Epidermal melanocyte (primary cell): Measurements from ENCODE around the gene APOL6.
A peak's percentile ranks its signal among the peaks of the same experiment; 100 is the strongest.
"Not testable (repeated sequence)": the region's sequence is repeated elsewhere in the genome, so short reads cannot be mapped to it uniquely, and the experiment has no call there.

Experiments used
- DNase-seq: peaks from one replicate; pipeline ENCODE4 v3.0.0; 2011; ENCODE audit warnings: low spot score; ENCODE audit not compliant: insufficient read length

The APOL6 gene

GRCh38 chr22:35617137-35617755, 31.0 kb upstream of the APOL6 start, which contains the start of gene MB:
Gene MB, minus strand, starts transcription at chr22:35617329. Its CDS starts 72 bp downstream, at chr22:35617257.
- no peak for DNase-seq

- DNase-seq, result no peak
Observed at GRCh38 chr22:35618427-35619223, 29.6 kb upstream of the APOL6 start.

GRCh38 chr22:35619336-35620094, 28.7 kb upstream of the APOL6 start:
- no peak for DNase-seq

- no peak for DNase-seq
Observed at GRCh38 chr22:35620624-35621251, 27.5 kb upstream of the APOL6 start.

GRCh38 chr22:35621451-35621850, 26.8 kb upstream of the APOL6 start:
- DNase-seq, result no peak

GRCh38 chr22:35622191-35622913, 25.9 kb upstream of the APOL6 start:
- DNase-seq, result no peak

GRCh38 chr22:35623885-35624284, 24.4 kb upstream of the APOL6 start:
- DNase-seq, result not testable (repeated sequence)

GRCh38 chr22:35624547-35624946, 23.7 kb upstream of the APOL6 start:
- no peak for DNase-seq

GRCh38 chr22:35625763-35626432, 22.3 kb upstream of the APOL6 start:
- DNase-seq, result no peak

- DNase-seq, result peak; percentile 59
Observed at GRCh38 chr22:35627267-35628041, 20.8 kb upstream of the APOL6 start.

- DNase-seq, result no peak
Observed at GRCh38 chr22:35628732-35629131, 19.5 kb upstream of the APOL6 start.

GRCh38 chr22:35629406-35630216, 18.6 kb upstream of the APOL6 start:
- peak; percentile 84 for DNase-seq

GRCh38 chr22:35630387-35630793, 17.9 kb upstream of the APOL6 start:
- DNase-seq, result no peak

GRCh38 chr22:35630891-35631290, 17.4 kb upstream of the APOL6 start:
- no peak for DNase-seq

GRCh38 chr22:35631597-35631996, 16.6 kb upstream of the APOL6 start:
- DNase-seq, result no peak

- no peak for DNase-seq
Observed at GRCh38 chr22:35632935-35633334, 15.3 kb upstream of the APOL6 start.

GRCh38 chr22:35633520-35633919, 14.7 kb upstream of the APOL6 start:
- DNase-seq, result no peak

GRCh38 chr22:35634015-35634414, 14.2 kb upstream of the APOL6 start:
- no peak for DNase-seq
